ENCODE measurements around the gene CDKN1B.
"Not testable (repeated sequence)": the region's sequence is repeated elsewhere in the genome, so short reads cannot be mapped to it uniquely, and the experiment has no call there.

The CDKN1B gene

GRCh38 chr12:12723681-12724420, 6.7 kb downstream of the CDKN1B start:
- DNase-seq (ENCODE audit: insufficient read length, low spot score) (no peak), FAIRE-seq (no peak)
- peak; percentile 46; the same call in 1 of the 2 replicates for TF ChIP-seq POLR2A (IDR thresholded peaks at IDR 0.05; ENCODE audit: low read depth, low read length)

- no peak for TF ChIP-seq POLR2A (IDR thresholded peaks at IDR 0.05; ENCODE audit: low read depth, low read length)
- FAIRE-seq (no peak), DNase-seq (ENCODE audit: insufficient read length, low spot score) (no peak)
These were observed 7.4 kb downstream of the CDKN1B start for GRCh38 chr12:12724421-12725085.

DNA sequence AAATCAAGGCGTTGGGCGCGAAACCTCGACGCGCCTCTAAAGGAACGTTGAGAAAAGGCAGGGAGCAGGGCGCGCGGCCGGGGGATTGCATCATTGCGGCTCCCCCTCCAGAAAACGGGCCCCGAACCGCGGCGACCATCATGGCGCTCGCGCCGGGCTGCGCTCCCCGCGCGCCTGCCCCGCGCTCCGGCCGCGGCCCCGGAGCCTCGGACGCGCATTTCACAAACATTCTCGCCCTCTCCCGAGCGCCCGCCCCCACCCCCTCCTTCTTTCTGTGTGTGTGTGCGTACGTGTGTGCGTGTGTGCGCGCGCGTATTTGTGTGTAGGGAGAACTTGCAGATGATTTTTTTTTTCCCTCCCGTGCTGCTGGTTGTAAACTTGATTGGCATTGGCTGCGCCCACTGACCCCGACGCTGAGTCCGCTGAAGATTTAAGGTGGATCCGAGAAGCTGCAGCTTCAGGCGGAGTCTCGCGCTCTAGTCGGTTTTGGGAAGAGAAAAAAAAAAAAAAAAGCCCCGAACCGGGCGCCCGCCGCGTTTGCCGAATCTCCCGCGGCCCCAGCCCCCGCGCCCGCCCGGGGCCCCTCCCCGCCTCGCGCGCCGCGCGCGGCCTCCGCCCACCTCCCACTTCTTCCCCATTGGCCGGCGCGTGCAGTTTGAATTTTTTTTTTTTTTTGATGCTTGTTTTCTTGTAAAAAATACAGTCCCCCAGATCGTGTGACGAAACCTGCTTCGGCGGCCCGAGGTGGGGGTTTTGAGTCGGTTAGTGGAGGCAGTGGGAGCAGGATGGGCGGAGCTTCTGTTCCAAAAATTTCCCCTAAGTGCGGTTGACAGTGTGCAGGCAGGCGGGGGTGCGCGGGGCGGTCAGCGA, 8.2 kb downstream of the CDKN1B start:
- DNase-seq (ENCODE audit: insufficient read length, low spot score) (peak; percentile 82), FAIRE-seq (peak; percentile 73)
- TF ChIP-seq POLR2A (IDR thresholded peaks at IDR 0.05; ENCODE audit: low read depth, low read length): peak; percentile 56; the same call in 1 of the 2 replicates

DNA sequence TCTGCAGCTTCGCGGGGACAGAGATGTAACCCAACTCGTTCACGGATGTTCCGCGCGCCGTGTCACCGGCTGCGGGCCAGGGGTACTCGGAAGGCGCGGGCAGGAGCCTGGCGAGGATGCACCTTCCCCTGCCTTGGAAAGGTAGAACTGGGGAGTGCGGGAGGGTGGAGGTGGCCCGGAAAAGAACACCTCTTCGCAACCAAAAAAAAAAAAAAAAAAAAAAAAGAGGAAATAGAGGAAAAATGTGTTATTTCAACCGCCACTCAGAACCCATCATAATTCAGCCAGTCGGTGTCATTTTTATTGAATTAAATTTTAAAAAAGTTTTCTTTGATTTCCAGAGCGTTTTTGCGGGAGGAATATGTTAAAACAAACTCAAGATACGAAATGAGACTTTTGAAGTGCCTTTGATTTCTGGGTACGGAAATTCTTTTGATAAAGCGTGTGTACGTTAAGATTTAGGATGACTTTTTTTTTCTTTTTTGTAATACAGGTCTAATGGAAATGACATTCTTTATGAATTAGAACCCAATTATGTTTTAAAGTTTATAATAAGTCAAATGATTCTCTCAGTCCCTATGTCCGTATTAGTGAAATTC, 8.9 kb downstream of the CDKN1B start:
- DNase-seq (ENCODE audit: insufficient read length, low spot score) (no peak), FAIRE-seq (no peak)
- peak; percentile 69 for TF ChIP-seq POLR2A (IDR thresholded peaks at IDR 0.05; ENCODE audit: low read depth, low read length)

DNA sequence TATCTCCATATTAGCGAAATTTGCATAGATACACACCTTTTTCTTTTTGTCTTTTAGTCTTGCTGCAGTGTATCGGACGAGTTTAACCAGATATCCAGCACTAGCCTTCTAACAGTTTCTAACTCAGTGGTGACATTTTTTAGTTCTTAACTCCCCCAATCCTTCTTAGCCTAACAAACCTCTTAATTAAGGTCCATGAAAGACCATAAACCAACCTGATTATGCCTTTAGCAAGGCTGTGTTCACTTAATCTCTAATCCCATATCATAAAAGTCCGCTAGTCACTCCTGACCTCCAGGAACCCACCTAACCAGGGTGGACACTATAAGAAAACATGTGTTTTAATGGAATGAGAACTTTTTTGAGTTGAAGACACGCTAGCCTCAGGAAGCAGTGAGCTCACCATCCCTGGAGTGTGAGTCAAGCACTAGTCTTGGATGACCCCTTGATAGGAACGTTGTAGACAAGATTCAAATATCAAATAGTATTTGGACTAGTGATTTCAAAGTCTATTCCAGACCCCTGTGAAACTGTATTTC, 9.5 kb downstream of the CDKN1B start:
- DNase-seq (ENCODE audit: insufficient read length, low spot score) (peak; percentile 30), FAIRE-seq (peak; percentile 99)
- no peak for TF ChIP-seq POLR2A (IDR thresholded peaks at IDR 0.05; ENCODE audit: low read depth, low read length)

DNA sequence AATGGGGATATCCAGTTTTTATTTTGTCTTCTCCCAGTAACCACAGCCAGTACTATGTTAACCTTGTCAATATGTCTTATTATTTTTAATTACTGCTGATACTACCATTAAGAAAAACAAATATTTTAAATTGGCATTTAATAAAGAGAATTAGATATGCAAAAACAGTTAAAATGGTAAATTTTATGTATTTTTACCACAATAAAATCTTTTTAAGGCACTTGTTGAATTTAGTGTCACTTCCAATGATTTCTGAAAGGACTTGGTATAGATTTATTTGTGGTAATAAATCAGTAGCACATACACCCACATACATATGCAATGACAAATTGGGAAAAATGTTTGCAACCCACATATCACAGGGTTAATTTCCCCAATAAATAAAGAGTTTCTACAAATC, 14.0 kb downstream of the CDKN1B start:
- FAIRE-seq: no peak
- TF ChIP-seq POLR2A (IDR thresholded peaks at IDR 0.05; ENCODE audit: low read depth, low read length): no peak

DNA sequence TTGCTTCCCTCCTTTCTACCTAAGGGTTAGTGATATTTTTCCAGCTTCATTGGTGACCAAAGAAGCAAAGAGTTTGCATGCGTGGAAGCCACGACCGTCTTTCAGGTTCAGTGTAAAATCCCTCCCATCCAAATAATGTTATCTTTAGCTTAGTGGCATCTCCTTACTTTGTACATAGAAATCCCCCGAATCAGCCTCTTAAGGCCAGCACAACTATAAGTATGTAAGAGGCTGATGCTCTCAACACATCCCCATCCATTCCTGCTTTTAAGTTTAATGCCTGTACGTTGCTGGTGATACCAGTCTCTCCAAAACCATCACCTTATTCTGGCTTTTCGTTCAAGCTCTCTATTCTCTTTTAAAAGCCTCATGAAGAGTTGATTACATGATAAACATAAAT, 14.6 kb downstream of the CDKN1B start:
- no peak for TF ChIP-seq POLR2A (IDR thresholded peaks at IDR 0.05; ENCODE audit: low read depth, low read length)
- FAIRE-seq (no peak), DNase-seq (ENCODE audit: insufficient read length, low spot score) (no peak)

More for the DNA sequence above, 14.0 kb downstream of the CDKN1B start:
- DNase-seq (ENCODE audit: insufficient read length, low spot score): no peak

DNA sequence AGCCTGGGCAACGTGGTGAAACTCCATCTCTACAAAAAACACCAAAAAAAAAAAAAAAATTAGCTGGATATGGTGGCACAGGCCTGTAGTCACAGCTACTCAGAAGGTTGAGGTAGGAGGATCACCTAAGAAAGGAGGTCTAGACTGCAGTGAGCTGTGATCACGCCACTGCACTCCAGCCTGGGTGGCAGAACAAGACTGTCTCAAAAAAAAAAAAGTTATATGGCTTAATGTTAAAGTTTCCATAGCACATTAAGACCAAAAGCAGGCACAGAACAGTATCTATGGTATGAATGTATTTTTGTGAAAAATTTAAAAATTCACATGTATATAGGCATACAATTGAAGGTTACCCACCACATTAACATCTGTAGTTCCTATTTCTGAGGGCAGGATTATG, 15.9 kb downstream of the CDKN1B start:
- DNase-seq (ENCODE audit: insufficient read length, low spot score): no peak
- TF ChIP-seq POLR2A (IDR thresholded peaks at IDR 0.05; ENCODE audit: low read depth, low read length): no peak
- no peak for FAIRE-seq

GRCh38 chr12:12734054-12734453, 16.9 kb downstream of the CDKN1B start:
- DNase-seq (ENCODE audit: insufficient read length, low spot score): no peak
- no peak for FAIRE-seq
- TF ChIP-seq POLR2A (IDR thresholded peaks at IDR 0.05; ENCODE audit: low read depth, low read length): no peak

DNA sequence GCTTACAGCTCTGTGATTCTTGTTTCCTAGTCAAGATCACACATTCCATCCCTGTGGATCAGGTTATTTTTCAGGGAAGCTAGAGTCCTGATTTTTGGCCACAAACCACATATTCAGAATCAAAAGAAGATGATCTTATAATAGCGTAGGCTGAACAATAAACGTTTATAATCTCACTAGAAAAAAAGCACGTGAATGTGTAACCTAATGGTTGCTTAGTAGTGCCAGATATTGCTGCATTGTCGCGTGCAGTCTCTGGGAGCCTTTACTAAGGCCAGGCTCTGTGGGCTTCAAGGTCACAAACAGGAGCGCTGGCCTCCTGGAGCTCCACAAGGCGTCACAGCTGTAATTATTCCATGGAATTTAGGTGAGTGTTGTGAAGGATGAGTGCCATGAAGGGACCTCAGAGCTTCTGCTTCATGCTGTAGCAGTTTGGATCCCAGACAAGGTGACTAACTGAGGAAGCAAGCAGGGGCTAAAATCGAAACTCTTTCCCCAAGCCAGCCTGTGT, 17.4 kb downstream of the CDKN1B start:
- DNase-seq (ENCODE audit: insufficient read length, low spot score) (no peak), FAIRE-seq (no peak)
- TF ChIP-seq POLR2A (IDR thresholded peaks at IDR 0.05; ENCODE audit: low read depth, low read length): no peak

- no peak for TF ChIP-seq POLR2A (IDR thresholded peaks at IDR 0.05; ENCODE audit: low read depth, low read length)
- FAIRE-seq: no peak
- DNase-seq (ENCODE audit: insufficient read length, low spot score): no peak
These were observed 18.1 kb downstream of the CDKN1B start for GRCh38 chr12:12735301-12735700.

GRCh38 chr12:12736759-12737676, 19.9 kb downstream of the CDKN1B start:
- DNase-seq (ENCODE audit: insufficient read length, low spot score): no peak
- FAIRE-seq: no peak

DNA sequence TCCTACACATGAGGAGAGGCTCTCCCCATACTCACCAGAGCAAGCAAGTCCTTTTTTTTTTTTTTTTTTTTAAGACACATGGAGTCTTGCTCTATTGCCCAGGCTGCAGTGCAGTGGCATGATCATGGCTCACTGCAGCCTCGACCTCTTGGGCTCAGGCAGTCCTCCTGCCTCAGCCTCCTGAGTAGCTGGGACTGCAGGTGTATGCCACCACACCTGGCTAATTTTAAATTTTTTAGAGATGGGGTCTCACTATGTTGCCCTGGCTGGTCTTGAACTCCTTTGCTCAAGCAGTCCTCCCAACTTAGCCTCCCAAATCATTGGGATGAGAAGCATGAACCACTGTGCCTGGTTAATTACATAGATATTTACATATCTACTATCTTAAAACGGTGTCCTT, 21.0 kb downstream of the CDKN1B start:
- FAIRE-seq: not testable (repeated sequence)

More at GRCh38 chr12:12736759-12737676, 19.9 kb downstream of the CDKN1B start:
- TF ChIP-seq POLR2A (IDR thresholded peaks at IDR 0.05; ENCODE audit: low read depth, low read length): no peak

More for the DNA sequence above, 21.0 kb downstream of the CDKN1B start:
- not testable (repeated sequence) for DNase-seq (ENCODE audit: insufficient read length, low spot score)

Measured in H54 (cell line).